HG03378 (cell line): ENCODE measurements around the gene VTN.
"Not testable (repeated sequence)": the region's sequence is repeated elsewhere in the genome, so short reads cannot be mapped to it uniquely, and the experiment has no call there.

Experiments used
- ATAC-seq: cut with Tn5 transposase; IDR thresholded peaks from one replicate; pipeline ENCODE4 v1.9.1; 2021; ENCODE audit warnings: mild to moderate bottlenecking, moderate library complexity; ENCODE audit not compliant: unreplicated experiment

The VTN gene

GRCh38 chr17:28344011-28344410 is 26.1 kb downstream of the VTN start:
- no peak for ATAC-seq

GRCh38 chr17:28343491-28343932 is 26.6 kb downstream of the VTN start:
- no peak for ATAC-seq

- no peak for ATAC-seq
Measured at GRCh38 chr17:28342313-28342712, 27.8 kb downstream of the VTN start.

GRCh38 chr17:28341516-28341915 is 28.6 kb downstream of the VTN start:
- no peak for ATAC-seq

- no peak for ATAC-seq
Measured at GRCh38 chr17:28340374-28340773, 29.7 kb downstream of the VTN start.

- no peak for ATAC-seq
Measured at GRCh38 chr17:28339431-28339830, 30.7 kb downstream of the VTN start.

- not testable (repeated sequence) for ATAC-seq
Measured at GRCh38 chr17:28338769-28339212, 31.3 kb downstream of the VTN start.

- ATAC-seq: no peak
Measured at GRCh38 chr17:28338056-28338768, 31.9 kb downstream of the VTN start.

- ATAC-seq: no peak
Measured at GRCh38 chr17:28335959-28336871, 33.9 kb downstream of the VTN start.

GRCh38 chr17:28335201-28335958 is 34.7 kb downstream of the VTN start, which contains the start of the genes IFT20 and TNFAIP1:
IFT20 (minus strand) TSS chr17:28335472; CDS start chr17:28331985, 3,487 bp downstream.
TNFAIP1 (plus strand) TSS chr17:28335761; CDS start chr17:28339522, 3,761 bp downstream.
- ATAC-seq: peak; percentile 95

- no peak for ATAC-seq
Measured at GRCh38 chr17:28334666-28335200, 35.4 kb downstream of the VTN start.

GRCh38 chr17:28334171-28334570 is 35.9 kb downstream of the VTN start:
- no peak for ATAC-seq

- ATAC-seq: no peak
Measured at GRCh38 chr17:28333083-28333746, 36.9 kb downstream of the VTN start.

- ATAC-seq: no peak
Measured at GRCh38 chr17:28331891-28332420, 38.2 kb downstream of the VTN start.

- no peak for ATAC-seq
Measured at GRCh38 chr17:28330671-28331070, 39.4 kb downstream of the VTN start.

GRCh38 chr17:28328325-28328724 is 41.8 kb downstream of the VTN start:
- ATAC-seq: no peak

- ATAC-seq: no peak
Measured at GRCh38 chr17:28327709-28328108, 42.4 kb downstream of the VTN start.

- ATAC-seq: no peak
Measured at GRCh38 chr17:28327031-28327607, 43.0 kb downstream of the VTN start.

GRCh38 chr17:28326114-28326513 is 44.0 kb downstream of the VTN start:
- ATAC-seq: no peak

- no peak for ATAC-seq
Measured at GRCh38 chr17:28325211-28325610, 44.9 kb downstream of the VTN start.
